Activated naive CD4-positive, alpha-beta T cell treated with anti-CD3 and anti-CD28 coated beads, Interleukin-2, amount 50 U/mL, for 72 hours (primary cell): ENCODE measurements around the gene VSTM1. TPM values are rescaled to one million over a fixed set of nuclear protein-coding genes. Genes with fewer than 3 reads are reported as not detected.

Source experiments
- ATAC-seq, 2 donors: fragments of 150-1000 bp; cut with Tn5 transposase; 2 replicates each; pipeline ENCODE4 v1.10.0; 2021; ENCODE audit warnings: mild to moderate bottlenecking in 2 of 2, moderate library complexity in 2 of 2
- DNase-seq, 2 donors: peaks; one replicate each; pipeline ENCODE4 v3.0.0; 2021 to 2022; ENCODE audit warnings: low spot score in 2 of 2
- H3K27ac Mint-ChIP-seq, 2 donors: one replicate each; pipeline ENCODE4 v1.8.0; 2022; ENCODE audit warnings: mild to moderate bottlenecking in 2 of 2, mixed read lengths in 2 of 2
- H3K36me3 Mint-ChIP-seq, 2 donors: one replicate each; pipeline ENCODE4 v1.8.0; 2022; ENCODE audit warnings: mixed read lengths in 2 of 2
- H3K9me3 Mint-ChIP-seq, 2 donors: one replicate each; pipeline ENCODE4 v1.8.0; 2022; ENCODE audit warnings: mixed read lengths in 2 of 2
- total RNA-seq, 2 donors: library from RNA; stranded (reverse); gene quantifications; one replicate each; pipeline ENCODE4 v1.2.3, GENCODE V29; 2022

Gene VSTM1
- total RNA-seq, 2 donors from 2014 or later, result not detected

GRCh38 chr19:54029930-54030490 lies 33.7 kb downstream of the VSTM1 start:
- peak in 1 of 2 donors; percentile 60 for DNase-seq
- no peak overlapping the region for H3K27ac Mint-ChIP-seq
- H3K9me3 Mint-ChIP-seq, result no peaks in the 10 kb centered on the region
- H3K36me3 Mint-ChIP-seq, result no peaks in the 10 kb centered on the region
- peak; percentile 24 to 58 for ATAC-seq

GRCh38 chr19:54029301-54029700 lies 34.4 kb downstream of the VSTM1 start:
- ATAC-seq, result no peak
- no peaks in the 10 kb centered on the region for H3K9me3 Mint-ChIP-seq
- H3K36me3 Mint-ChIP-seq, result no peaks in the 10 kb centered on the region
- DNase-seq, result no peak
- no peak overlapping the region for H3K27ac Mint-ChIP-seq

- H3K27ac Mint-ChIP-seq, result no peak overlapping the region
- DNase-seq (no peak), ATAC-seq (no peak)
- H3K9me3 Mint-ChIP-seq, result no peaks in the 10 kb centered on the region
- no peaks in the 10 kb centered on the region for H3K36me3 Mint-ChIP-seq
Measured at GRCh38 chr19:54026656-54027055, 37.0 kb downstream of the VSTM1 start.

GRCh38 chr19:54024660-54025059 lies 39.0 kb downstream of the VSTM1 start:
- H3K36me3 Mint-ChIP-seq, result no peaks in the 10 kb centered on the region
- no peaks in the 10 kb centered on the region for H3K9me3 Mint-ChIP-seq
- no peak for DNase-seq
- no peak for ATAC-seq
- no peak overlapping the region for H3K27ac Mint-ChIP-seq

GRCh38 chr19:54023191-54023590 lies 40.5 kb downstream of the VSTM1 start:
- Mint-ChIP-seq H3K9me3 (no peaks in the 10 kb centered on the region), H3K27ac (no peak overlapping the region), H3K36me3 (no peaks in the 10 kb centered on the region)
- ATAC-seq, result no peak
- no peak for DNase-seq

GRCh38 chr19:54021932-54022331 lies 41.8 kb downstream of the VSTM1 start:
- Mint-ChIP-seq H3K36me3 (no peaks in the 10 kb centered on the region), H3K9me3 (no peaks in the 10 kb centered on the region), H3K27ac (no peak overlapping the region)
- no peak for ATAC-seq
- no peak for DNase-seq

GRCh38 chr19:54021363-54021762 lies 42.3 kb downstream of the VSTM1 start:
- no peak for ATAC-seq
- Mint-ChIP-seq H3K36me3 (no peaks in the 10 kb centered on the region), H3K27ac (no peak overlapping the region), H3K9me3 (no peaks in the 10 kb centered on the region)
- DNase-seq, result no peak

- ATAC-seq, result no peak
- H3K9me3 Mint-ChIP-seq, result no peaks in the 10 kb centered on the region
- no peaks in the 10 kb centered on the region for H3K36me3 Mint-ChIP-seq
- H3K27ac Mint-ChIP-seq, result no peak overlapping the region
- no peak for DNase-seq
Measured at GRCh38 chr19:54017261-54017660, 46.4 kb downstream of the VSTM1 start.

- no peak overlapping the region for H3K27ac Mint-ChIP-seq
- DNase-seq (no peak), ATAC-seq (no peak)
- H3K9me3 Mint-ChIP-seq, result no peaks in the 10 kb centered on the region
- no peaks in the 10 kb centered on the region for H3K36me3 Mint-ChIP-seq
Measured at GRCh38 chr19:54014920-54015560, 48.7 kb downstream of the VSTM1 start.

GRCh38 chr19:54013866-54014265 lies 49.8 kb downstream of the VSTM1 start:
- no peaks in the 10 kb centered on the region for H3K36me3 Mint-ChIP-seq
- ATAC-seq (no peak), DNase-seq (no peak)
- no peaks in the 10 kb centered on the region for H3K9me3 Mint-ChIP-seq
- H3K27ac Mint-ChIP-seq, result no peak overlapping the region

- DNase-seq, result no peak
- Mint-ChIP-seq H3K27ac (no peak overlapping the region), H3K9me3 (no peaks in the 10 kb centered on the region), H3K36me3 (no peaks in the 10 kb centered on the region)
- no peak for ATAC-seq
Measured at GRCh38 chr19:54011507-54012211, 52.0 kb downstream of the VSTM1 start.

- Mint-ChIP-seq H3K9me3 (no peaks in the 10 kb centered on the region), H3K36me3 (no peaks in the 10 kb centered on the region), H3K27ac (no peak overlapping the region)
- no peak for DNase-seq
- no peak for ATAC-seq
Measured at GRCh38 chr19:54010474-54010873, 53.2 kb downstream of the VSTM1 start.

- H3K27ac Mint-ChIP-seq, result no peak overlapping the region
- DNase-seq (no peak), ATAC-seq (no peak)
- H3K9me3 Mint-ChIP-seq, result no peaks in the 10 kb centered on the region
- no peaks in the 10 kb centered on the region for H3K36me3 Mint-ChIP-seq
Measured at GRCh38 chr19:54009440-54009839, 54.3 kb downstream of the VSTM1 start.

- Mint-ChIP-seq H3K27ac (no peak overlapping the region), H3K9me3 (no peaks in the 10 kb centered on the region), H3K36me3 (no peaks in the 10 kb centered on the region)
- no peak for DNase-seq
- ATAC-seq, result no peak
Measured at GRCh38 chr19:54002495-54003315, 61.0 kb downstream of the VSTM1 start.

- Mint-ChIP-seq H3K9me3 (no peaks in the 10 kb centered on the region), H3K27ac (no peak overlapping the region), H3K36me3 (no peaks in the 10 kb centered on the region)
- DNase-seq (no peak), ATAC-seq (no peak)
Measured at GRCh38 chr19:54001496-54001895, 62.2 kb downstream of the VSTM1 start.

- H3K9me3 Mint-ChIP-seq, result no peaks in the 10 kb centered on the region
- no peak for DNase-seq
- ATAC-seq, result no peak
- H3K36me3 Mint-ChIP-seq, result no peaks in the 10 kb centered on the region
- no peak overlapping the region for H3K27ac Mint-ChIP-seq
Measured at GRCh38 chr19:53999694-54000093, 64.0 kb downstream of the VSTM1 start.

GRCh38 chr19:53998223-53998622 lies 65.5 kb downstream of the VSTM1 start:
- ATAC-seq (no peak), DNase-seq (no peak)
- no peak overlapping the region for H3K27ac Mint-ChIP-seq
- H3K9me3 Mint-ChIP-seq, result no peaks in the 10 kb centered on the region
- no peaks in the 10 kb centered on the region for H3K36me3 Mint-ChIP-seq
